HepG2 (cell line): ENCODE results near the gene TRUB1. TPM values are rescaled to one million over a fixed set of nuclear protein-coding genes. Genes with fewer than 3 reads are reported as not detected.

ENCODE experiments used
- ATAC-seq: fragments of 200-7000 bp; cut with Tn5 transposase; 3 replicates; pipeline ENCODE4 v1.9.1; 2020; ENCODE audit warnings: mild to moderate bottlenecking, moderate library complexity
- BruUV-seq: library from RNA; stranded (reverse); fragments of 400-500 nt; replicated peaks from 2 replicates; lab custom pipeline; 2021; lab: Mats Ljungman, UMichigan
- CTCF ChIA-PET: fragments of 300-600 bp; formaldehyde crosslinking; extraction: SDS; loops from one replicate; lab custom pipeline; 2021; ENCODE audit warnings: low total read pairs, inconsistent platforms, low intra/inter-chr PET ratio; lab: Yijun Ruan, JAX
- POLR2A ChIA-PET: fragments of 350-600 bp; sonication (Branson Sonifier 250); formaldehyde crosslinking; loops from one replicate; lab custom pipeline; 2020; ENCODE audit warnings: antibody characterized with exemption, inconsistent platforms; lab: Yijun Ruan, JAX
- DNase-seq: peaks from one replicate; pipeline ENCODE4 v3.0.0-alpha.2; 2015; ENCODE audit warnings: low spot score
- FAIRE-seq: peaks from 3 replicates; lab custom pipeline; 2011; peaks lifted over from hg19 to GRCh38; lab: Jason Lieb, UNC
- H2AFZ ChIP-seq: one replicate; pipeline ENCODE4 v1.6.1; 2011; ENCODE audit warnings: low read length, inconsistent platforms
- H3K27ac ChIP-seq: fragments of 300-600 bp; 3 replicates; pipeline ENCODE4 v1.8.0; 2011; ENCODE audit warnings: mixed run types, mild to moderate bottlenecking, mixed read lengths, low read length, inconsistent platforms; ENCODE audit not compliant: insufficient read depth; ENCODE audit errors: extremely low read length
- H3K27me3 ChIP-seq, 2 experiments: fragments of 200-600 bp in 1 of 2; 2 replicates in 1 of 2; 3 replicates in 1 of 2; pipeline versions ENCODE4 v1.6.0 to v1.8.0; 2011; ENCODE audit warnings: low read length in 2 of 2, mild to moderate bottlenecking in 2 of 2, moderate library complexity in 2 of 2, inconsistent platforms in 1 of 2; ENCODE audit not compliant: insufficient read depth in 2 of 2, control insufficient read depth in 1 of 2
- H3K36me3 ChIP-seq, 2 experiments: fragments of 200-600 bp in 1 of 2; replicated peaks in 1 of 2; 2 replicates in 1 of 2; 3 replicates in 1 of 2; pipeline versions ENCODE4 v1.5.1 to v1.8.0; 2011; ENCODE audit warnings: low read length in 2 of 2, inconsistent platforms in 1 of 2; ENCODE audit not compliant: insufficient read depth in 2 of 2, control insufficient read depth in 1 of 2
- H3K4me1 ChIP-seq: 2 replicates; pipeline ENCODE4 v1.5.1; 2012; ENCODE audit warnings: low read length, inconsistent platforms; ENCODE audit not compliant: insufficient read depth
- H3K4me2 ChIP-seq: 2 replicates; pipeline ENCODE4 v1.6.0; 2011; ENCODE audit warnings: low read depth, low read length, inconsistent platforms
- H3K4me3 ChIP-seq, 3 experiments: fragments of 200-600 bp in 1 of 3; sonication (generic), shearing (Covaris generic) in 1 of 3; replicated peaks in 1 of 3; 2 replicates each; pipeline ENCODE4 v1.5.1; 2011 to 2016; ENCODE audit warnings: low read length in 3 of 3, inconsistent platforms in 2 of 3, low read depth in 2 of 3, mild to moderate bottlenecking in 2 of 3, control low read depth in 1 of 3, mixed read lengths in 1 of 3; ENCODE audit not compliant: insufficient read depth in 1 of 3
- H3K79me2 ChIP-seq: one replicate; pipeline ENCODE4 v1.6.1; 2011; ENCODE audit warnings: low read length, inconsistent platforms; ENCODE audit not compliant: insufficient read depth
- H3K9ac ChIP-seq: 2 replicates; pipeline ENCODE4 v1.6.0; 2011; ENCODE audit warnings: mild to moderate bottlenecking, low read depth, low read length, inconsistent platforms; ENCODE audit not compliant: insufficient read depth
- H3K9me3 ChIP-seq: 2 replicates; pipeline ENCODE4 v1.5.1; 2012; ENCODE audit warnings: mild to moderate bottlenecking, low read length
- H4K20me1 ChIP-seq: 2 replicates; pipeline ENCODE4 v1.6.0; 2011; ENCODE audit warnings: inconsistent platforms, mild to moderate bottlenecking, low read length, moderate library complexity; ENCODE audit not compliant: insufficient read depth
- ARNT ChIP-seq: fragments of 450-650 bp; IDR thresholded peaks from 2 replicates; pipeline ENCODE4 v1.6.1; 2017
- CAMTA2 ChIP-seq: sonication (generic); formaldehyde crosslinking; IDR thresholded peaks from 2 replicates; pipeline ENCODE4 v1.4.0; 2020; ENCODE audit warnings: mild to moderate bottlenecking, missing genetic modification reagents, borderline replicate concordance
- MED8 ChIP-seq: sonication (generic); formaldehyde crosslinking; IDR thresholded peaks from 2 replicates; pipeline ENCODE4 v1.8.1; 2023; ENCODE audit warnings: mild to moderate bottlenecking, missing genetic modification reagents; ENCODE audit not compliant: insufficient replicate concordance
- MTA1 ChIP-seq: sonication (generic); formaldehyde crosslinking; IDR thresholded peaks from 2 replicates; pipeline ENCODE4 v1.4.0; 2020; ENCODE audit warnings: missing genetic modification reagents, mild to moderate bottlenecking, borderline replicate concordance
- NR2F1 ChIP-seq, 2 experiments: fragments of 450-650 bp in 1 of 2; formaldehyde crosslinking in 1 of 2; IDR thresholded peaks; 2 replicates each; pipeline versions ENCODE4 v1.5.0 to v1.6.1; 2016 to 2020; ENCODE audit warnings: mild to moderate bottlenecking in 1 of 2, missing compliant biosample characterization in 1 of 2, missing genetic modification reagents in 1 of 2, moderate library complexity in 1 of 2
- PHF8 ChIP-seq: sonication (generic); formaldehyde crosslinking; IDR thresholded peaks from 2 replicates; pipeline ENCODE4 v1.5.0; 2020; ENCODE audit warnings: missing genetic modification reagents
- RBM39 ChIP-seq: fragments of 200-400 bp; formaldehyde crosslinking; IDR thresholded peaks from one replicate; pipeline ENCODE4 v1.6.1; 2018; ENCODE audit warnings: antibody characterized with exemption, mild to moderate bottlenecking, low read depth, low read length; ENCODE audit not compliant: poor library complexity, severe bottlenecking
- SIX4 ChIP-seq: sonication (generic); formaldehyde crosslinking; IDR thresholded peaks from 2 replicates; pipeline ENCODE4 v1.4.0; 2020; ENCODE audit warnings: missing genetic modification reagents
- SMAD1 ChIP-seq: sonication (generic); formaldehyde crosslinking; IDR thresholded peaks from 2 replicates; pipeline ENCODE4 v1.4.0; 2020; ENCODE audit warnings: missing genetic modification reagents, low read depth, mild to moderate bottlenecking, borderline replicate concordance
- SMARCE1 ChIP-seq: fragments of 450-650 bp; IDR thresholded peaks from 2 replicates; pipeline ENCODE4 v1.6.1; 2017; ENCODE audit warnings: borderline replicate concordance
- SYNCRIP ChIP-seq: fragments of 200-400 bp; formaldehyde crosslinking; IDR thresholded peaks from 2 replicates; pipeline ENCODE4 v1.6.1; 2018; ENCODE audit warnings: mild to moderate bottlenecking, low read depth, low read length; ENCODE audit not compliant: insufficient read depth
- TOPORS ChIP-seq: sonication (generic); formaldehyde crosslinking; IDR thresholded peaks from 2 replicates; pipeline ENCODE4 v1.8.0; 2023; ENCODE audit warnings: mild to moderate bottlenecking, missing genetic modification reagents
- ZNF160 ChIP-seq: sonication (generic); formaldehyde crosslinking; IDR thresholded peaks from 2 replicates; pipeline ENCODE4 v1.8.0; 2022; ENCODE audit warnings: mild to moderate bottlenecking, inconsistent platforms, missing genetic modification reagents
- ZNF3 ChIP-seq: IDR thresholded peaks from 2 replicates; pipeline ENCODE4 v1.7.0; 2017; ENCODE audit warnings: inconsistent platforms
- ZNF33B ChIP-seq: sonication (generic); formaldehyde crosslinking; IDR thresholded peaks from 2 replicates; pipeline ENCODE4 v1.5.1; 2020; ENCODE audit warnings: mild to moderate bottlenecking, missing genetic modification reagents
- ZNF343 ChIP-seq: sonication (generic); formaldehyde crosslinking; IDR thresholded peaks from 2 replicates; pipeline ENCODE4 v1.4.0; 2020; ENCODE audit warnings: mild to moderate bottlenecking, missing genetic modification reagents
- ZNF446 ChIP-seq: sonication (generic); formaldehyde crosslinking; IDR thresholded peaks from 2 replicates; pipeline ENCODE4 v1.5.0; 2020; ENCODE audit warnings: mild to moderate bottlenecking, missing genetic modification reagents
- ZNF558 ChIP-seq: sonication (generic); formaldehyde crosslinking; IDR thresholded peaks from 2 replicates; pipeline ENCODE4 v1.9.0; 2022; ENCODE audit warnings: mild to moderate bottlenecking, missing genetic modification reagents, borderline replicate concordance
- ZNF564 ChIP-seq: sonication (generic); formaldehyde crosslinking; IDR thresholded peaks from 2 replicates; pipeline ENCODE4 v1.8.1; 2023; ENCODE audit warnings: mild to moderate bottlenecking, missing genetic modification reagents
- ZNF629 ChIP-seq: sonication (generic); formaldehyde crosslinking; conservative IDR thresholded peaks from 2 replicates; pipeline ENCODE4 v1.5.0; 2020; ENCODE audit warnings: missing genetic modification reagents
- WGBS: methylation state at CpG from one replicate; pipeline ENCODE4 v1.1.6; 2017; ENCODE audit warnings: low lambda C conversion rate; 5-methylcytosine and 5-hydroxymethylcytosine counted together
- in situ Hi-C: cut with HindIII; loops from 2 replicates; pipeline ENCODE4 v1.10.0; 2017; ENCODE audit warnings: low pct_unique_long_range_greater_than_20kb; ENCODE audit not compliant: extremely low pct_ligation_motif_present
- intact Hi-C: fragments of 100-400 bp; cut with micrococcal nuclease; formaldehyde crosslinking; loops from one replicate; pipeline ENCODE4 v1.10.0; 2022; ENCODE audit not compliant: unreplicated experiment
- polyA plus RNA-seq, 8 experiments: library from polyadenylated mRNA; depleted of rRNA in 3 of 8; stranded (reverse) in 7 of 8; unstranded in 1 of 8; fragments of >200 nt; fragmentation: Illumina TruSeq in 4 of 8; extraction: Trizol in 4 of 8; gene quantifications; 2 replicates each; pipeline versions ENCODE4 v1.2.1 to v1.2.3, GENCODE V29; 2011 to 2016; ENCODE audit warnings: low read depth in 4 of 8, missing spikeins in 1 of 8, mixed read lengths in 1 of 8; ENCODE audit not compliant: insufficient read depth in 1 of 8
- total RNA-seq, 5 experiments: library from RNA; depleted of rRNA; stranded (reverse); fragments of >200 nt; fragmentation: Illumina TruSeq; extraction: Trizol; gene quantifications; 2 replicates each; pipeline ENCODE4 v1.2.3, GENCODE V29; 2016; ENCODE audit warnings: low read depth in 1 of 5
- TF ChIP-seq, protein P1 (sequence below): sonication (generic); formaldehyde crosslinking; IDR thresholded peaks from 2 replicates; pipeline ENCODE4 v1.5.1; 2020; ENCODE audit warnings: mild to moderate bottlenecking, moderate library complexity, missing genetic modification reagents

TRUB1 gene
- total and polyA plus RNA-seq, 2 of the 13 experiments (the other 11 are each of a cell fraction or from before 2014, with no cell fraction given) = 10.6 to 38.9 TPM

DNA sequence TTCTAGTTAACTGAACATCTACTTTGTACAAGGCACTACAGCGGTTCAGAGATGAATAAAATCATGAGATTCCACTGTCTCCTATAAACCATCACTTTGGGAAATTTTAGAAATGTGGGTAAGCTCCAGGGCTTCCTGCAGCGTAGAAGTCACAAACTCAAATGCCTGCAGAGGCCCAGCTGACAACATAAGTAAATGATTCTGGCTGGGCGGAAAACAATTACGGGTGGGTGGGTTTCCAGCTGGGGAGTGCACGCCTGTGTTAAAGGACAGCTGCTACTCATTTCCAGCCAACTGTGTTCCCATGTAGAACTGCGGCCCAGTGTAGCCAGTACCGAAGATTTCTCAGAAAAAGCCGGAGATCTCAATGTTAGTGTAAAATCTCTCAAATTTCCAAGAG, 85.7 kb downstream of the TRUB1 start (continued):
- TF ChIP-seq SYNCRIP (no peak), MED8 (CRISPR knock-in tag) (no peak), ZNF558 (no peak), RBM39 (no peak)

DNA sequence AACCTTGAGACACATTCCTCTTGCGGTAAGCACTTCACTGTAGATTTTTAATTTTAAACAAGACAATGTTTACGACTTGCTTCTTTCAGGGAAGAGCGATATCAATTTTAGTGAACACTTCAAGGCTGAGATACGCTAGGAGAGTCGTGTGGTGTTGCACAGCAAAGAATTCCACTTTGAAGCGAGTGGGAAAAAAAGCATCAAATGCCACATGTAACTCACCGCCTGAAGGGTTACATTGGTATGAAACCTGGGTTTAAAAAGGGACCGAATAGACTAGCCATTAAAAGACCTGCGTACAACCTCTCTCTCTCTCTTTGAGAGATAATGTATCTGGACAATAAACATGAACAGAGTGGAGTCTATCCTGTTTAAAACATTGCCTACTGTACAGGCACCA, 86.4 kb downstream of the TRUB1 start:
- Histone ChIP-seq H3K9me3 (no peaks in the 10 kb centered on the region), H3K4me3 (no peak overlapping the region), H3K9ac (no peak overlapping the region), H3K36me3 (no peaks in the 10 kb centered on the region), H3K79me2 (no peaks in the 10 kb centered on the region), H2AFZ (no peak overlapping the region), H3K27me3 (no peaks in the 10 kb centered on the region), H3K4me2 (no peak overlapping the region), H3K4me1 (peaks cover 6% of the 10 kb centered on the region; the same call in 1 of the 2 replicates), H3K27ac (no peak overlapping the region), H4K20me1 (no peaks in the 10 kb centered on the region)
- POLR2A ChIA-PET = no interaction called here
- in situ Hi-C loops = no loop called here
- FAIRE-seq = no peak
- 48% methylated on average over 9 of the region's 9 CpGs for WGBS
- no peak for ATAC-seq
- intact Hi-C loops = no loop called here
- BruUV-seq = no TSS peak
- CTCF ChIA-PET = no interaction called here
- DNase-seq = no peak
- no peak for TF ChIP-seq ZNF446 (CRISPR knock-in tag)
- no peak for TF ChIP-seq ZNF3 (CRISPR knock-in tag)
- TF ChIP-seq, protein P1, sequence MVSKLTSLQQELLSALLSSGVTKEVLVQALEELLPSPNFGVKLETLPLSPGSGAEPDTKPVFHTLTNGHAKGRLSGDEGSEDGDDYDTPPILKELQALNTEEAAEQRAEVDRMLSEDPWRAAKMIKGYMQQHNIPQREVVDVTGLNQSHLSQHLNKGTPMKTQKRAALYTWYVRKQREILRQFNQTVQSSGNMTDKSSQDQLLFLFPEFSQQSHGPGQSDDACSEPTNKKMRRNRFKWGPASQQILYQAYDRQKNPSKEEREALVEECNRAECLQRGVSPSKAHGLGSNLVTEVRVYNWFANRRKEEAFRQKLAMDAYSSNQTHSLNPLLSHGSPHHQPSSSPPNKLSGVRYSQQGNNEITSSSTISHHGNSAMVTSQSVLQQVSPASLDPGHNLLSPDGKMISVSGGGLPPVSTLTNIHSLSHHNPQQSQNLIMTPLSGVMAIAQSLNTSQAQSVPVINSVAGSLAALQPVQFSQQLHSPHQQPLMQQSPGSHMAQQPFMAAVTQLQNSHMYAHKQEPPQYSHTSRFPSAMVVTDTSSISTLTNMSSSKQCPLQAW (CRISPR knock-in tag) = no peak
- no peak for TF ChIP-seq ZNF160
- TF ChIP-seq ZNF564 (CRISPR knock-in tag) = no peak
- TF ChIP-seq ARNT = no peak
- no peak for TF ChIP-seq SMAD1
- no peak for TF ChIP-seq TOPORS
- TF ChIP-seq ZNF33B (CRISPR knock-in tag) = no peak
- no peak for TF ChIP-seq ZNF343 (CRISPR knock-in tag)
- no peak for TF ChIP-seq ZNF629 (CRISPR knock-in tag)
- TF ChIP-seq PHF8 (CRISPR knock-in tag) = no peak
- no peak for TF ChIP-seq SMARCE1
- TF ChIP-seq CAMTA2 (CRISPR knock-in tag) = no peak
- TF ChIP-seq SIX4 (CRISPR knock-in tag) = no peak
- no peak for TF ChIP-seq MTA1
- TF ChIP-seq NR2F1 (CRISPR knock-in tag; IDR thresholded peaks at IDR 0.05) = no peak
- TF ChIP-seq, all 625 proteins: peak for 0
